ENCODE results near the gene LGI4.

Gene LGI4

DNA sequence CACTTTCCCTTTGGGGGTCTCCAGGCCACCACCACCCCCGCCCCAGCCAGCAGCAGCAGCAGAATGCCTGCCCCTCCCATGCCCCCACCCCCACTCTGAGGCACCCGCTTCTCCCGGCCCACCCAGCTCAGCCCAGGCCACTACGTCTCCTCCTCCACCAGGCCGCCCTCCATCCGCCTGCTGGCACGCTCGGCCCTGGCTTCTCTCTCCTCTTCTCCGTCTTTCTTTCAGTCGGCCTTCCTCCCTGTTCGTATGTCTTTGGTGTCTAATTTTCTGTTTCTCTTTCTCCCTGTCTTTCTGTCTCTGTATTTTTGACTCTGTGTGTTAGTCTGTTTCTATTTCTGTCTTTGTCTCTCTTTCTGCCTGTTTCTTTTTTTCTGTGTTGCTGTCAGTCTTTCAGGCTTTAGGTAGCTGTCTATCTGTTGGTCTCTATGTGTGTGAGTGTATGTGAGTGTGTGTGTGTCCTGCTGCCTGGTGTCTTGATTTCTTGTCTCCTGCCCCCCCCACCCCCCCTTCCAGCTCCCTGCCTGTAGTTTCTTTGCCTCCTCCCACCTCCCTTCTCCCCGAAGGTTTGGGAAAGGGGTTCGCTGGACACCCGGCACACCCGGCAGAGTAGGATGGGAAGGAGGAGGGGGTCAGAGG lies at the start of gene LGI4:
Gene LGI4, minus strand, starts transcription at position 459 of the 642 bp plus-strand sequence. Its CDS starts 379 bp downstream, at position 80.
- no peak for DNase-seq (ENCODE audit: low spot score)

DNA sequence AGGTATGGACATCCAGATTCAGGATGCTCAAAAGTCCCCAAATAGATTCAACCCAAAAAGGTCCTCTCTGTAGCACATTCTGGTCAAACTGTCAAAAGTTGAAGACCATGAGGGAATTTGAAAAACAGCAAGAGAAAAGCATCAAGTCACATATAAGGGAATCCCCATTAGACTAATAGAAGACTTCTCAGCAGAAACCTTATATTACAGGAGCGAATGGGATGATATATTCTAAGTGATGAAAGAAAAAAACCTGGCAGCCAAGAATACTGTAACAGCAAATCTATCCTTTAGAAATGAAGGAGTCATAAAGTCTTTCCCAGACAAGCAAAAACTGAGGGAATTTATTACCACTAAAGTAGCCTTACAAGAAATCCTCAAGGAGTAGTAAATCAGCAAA lies 49.4 kb upstream of the LGI4 start:
- no peak for DNase-seq (ENCODE audit: low spot score)

DNA sequence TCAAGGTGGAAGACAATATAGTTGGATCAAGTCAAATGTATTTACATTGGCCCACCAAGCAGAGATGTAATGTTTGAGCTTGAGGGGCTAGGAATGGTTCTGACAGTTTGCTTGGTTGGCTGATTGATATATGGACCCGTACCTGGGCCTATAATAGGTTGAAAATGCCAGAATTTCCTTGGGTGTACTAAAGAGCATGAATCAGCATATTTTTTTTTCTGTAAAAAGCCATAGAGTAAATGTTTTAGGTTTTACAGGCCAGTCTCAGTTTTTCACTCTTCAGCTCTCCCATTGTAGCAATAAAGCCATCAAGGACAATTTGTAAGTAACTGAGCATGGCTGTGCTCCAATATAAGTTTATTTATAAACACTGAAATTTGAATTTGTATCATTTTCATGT lies 46.5 kb upstream of the LGI4 start:
- no peak for DNase-seq (ENCODE audit: low spot score)

GRCh38 chr19:35179830-35180229 lies 45.0 kb upstream of the LGI4 start:
- DNase-seq (ENCODE audit: low spot score) = no peak

DNA sequence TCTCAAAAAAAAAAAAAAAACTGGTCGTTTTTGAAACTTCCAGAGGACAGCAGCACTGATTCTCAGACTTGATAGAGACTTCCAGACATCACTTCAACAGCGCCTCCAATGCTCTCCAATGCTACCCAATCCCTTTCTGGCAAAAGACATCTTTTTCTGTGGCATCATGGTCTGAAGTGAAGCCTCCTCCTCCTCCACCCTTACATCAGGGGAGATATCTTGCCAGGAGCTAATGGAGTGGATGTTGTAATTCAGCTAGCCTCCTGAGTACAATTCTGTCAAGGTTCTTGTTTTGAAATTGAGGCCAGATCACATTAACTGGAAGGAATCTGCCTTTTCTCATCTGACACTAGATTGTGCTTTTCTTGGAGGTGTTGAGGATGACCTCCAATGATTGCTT lies 43.8 kb upstream of the LGI4 start:
- DNase-seq (ENCODE audit: low spot score) = no peak

DNA sequence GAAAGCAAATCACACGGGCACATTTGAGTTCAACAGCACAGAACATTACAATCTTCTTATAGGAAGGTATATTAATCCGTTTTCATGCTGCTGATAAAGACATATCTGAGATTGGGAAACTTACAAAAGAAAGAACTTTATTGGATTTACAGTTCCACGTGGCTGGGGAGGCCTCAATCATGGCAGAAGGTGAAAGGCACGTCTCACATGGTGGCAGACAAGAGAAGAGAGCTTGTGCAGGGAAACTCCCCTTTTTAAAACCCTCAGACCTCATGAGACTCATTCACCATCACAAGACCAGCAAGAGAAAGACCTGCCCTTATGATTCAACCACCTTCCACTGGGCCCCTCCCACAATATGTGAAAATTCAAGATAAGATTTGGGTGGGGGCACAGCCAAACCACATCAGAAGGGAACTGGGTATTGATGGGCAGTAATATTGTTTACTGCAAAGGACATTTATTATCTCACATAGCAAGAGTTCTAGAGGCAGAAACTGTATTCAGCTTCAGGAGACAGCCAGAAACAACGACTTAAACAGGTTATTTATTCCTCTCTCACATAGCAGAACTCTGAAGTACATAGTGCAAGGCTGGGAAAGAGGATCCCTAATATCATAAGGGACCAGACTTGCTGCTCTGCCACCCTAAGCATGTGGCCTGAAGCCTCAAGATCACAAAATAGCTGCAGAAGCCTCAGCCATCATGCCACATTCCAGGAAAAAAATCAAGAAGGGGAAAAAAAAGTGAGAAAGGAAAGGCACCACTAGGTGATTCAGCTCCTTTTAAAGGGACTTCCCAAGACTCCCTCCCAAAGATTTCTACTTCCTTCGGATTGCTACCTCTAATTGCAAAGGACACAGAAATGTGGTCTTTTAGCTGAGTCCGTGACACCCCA lies 42.8 kb upstream of the LGI4 start:
- peak; percentile 25 for DNase-seq (ENCODE audit: low spot score)

DNA sequence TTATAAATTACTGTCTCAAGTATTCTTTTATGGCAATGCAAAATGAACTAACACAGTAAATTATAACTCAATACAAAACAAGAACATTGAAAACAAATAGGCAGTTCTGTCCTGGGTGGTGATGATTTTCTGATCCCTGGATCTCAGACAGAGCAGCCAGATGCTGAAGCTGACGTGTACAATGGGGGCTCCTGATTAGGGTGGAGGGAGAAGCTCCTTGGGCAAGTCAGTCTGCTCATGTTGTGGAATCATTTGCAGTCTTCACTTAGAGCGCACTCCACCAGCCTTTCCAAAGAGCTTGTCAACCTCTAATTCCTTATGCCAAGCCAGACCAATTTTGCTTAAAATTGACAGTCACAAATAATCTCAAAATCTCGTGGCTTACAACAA lies 41.3 kb upstream of the LGI4 start:
- DNase-seq (ENCODE audit: low spot score) = no peak

DNA sequence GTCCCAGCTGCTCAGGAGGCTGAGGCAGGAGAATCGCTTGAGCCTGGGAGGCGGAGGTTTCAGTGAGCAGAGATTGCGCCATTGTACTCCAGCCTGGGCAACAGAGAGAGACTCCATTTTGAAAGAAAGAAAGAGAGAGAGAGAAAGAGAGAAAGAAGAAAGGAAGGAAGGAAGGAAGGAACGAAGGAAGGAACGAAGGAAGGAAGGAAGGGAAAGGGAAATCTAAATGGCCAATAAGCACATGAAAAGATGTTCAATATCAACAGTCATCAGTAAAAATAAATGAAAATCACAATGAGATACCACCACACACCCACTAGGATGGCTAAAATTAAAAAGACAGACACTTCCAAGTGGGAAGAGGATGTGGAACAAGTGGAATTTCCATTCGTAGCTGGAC lies 39.4 kb upstream of the LGI4 start:
- DNase-seq (ENCODE audit: low spot score) = no peak

GRCh38 chr19:35171730-35172129 lies 36.9 kb upstream of the LGI4 start:
- no peak for DNase-seq (ENCODE audit: low spot score)

DNA sequence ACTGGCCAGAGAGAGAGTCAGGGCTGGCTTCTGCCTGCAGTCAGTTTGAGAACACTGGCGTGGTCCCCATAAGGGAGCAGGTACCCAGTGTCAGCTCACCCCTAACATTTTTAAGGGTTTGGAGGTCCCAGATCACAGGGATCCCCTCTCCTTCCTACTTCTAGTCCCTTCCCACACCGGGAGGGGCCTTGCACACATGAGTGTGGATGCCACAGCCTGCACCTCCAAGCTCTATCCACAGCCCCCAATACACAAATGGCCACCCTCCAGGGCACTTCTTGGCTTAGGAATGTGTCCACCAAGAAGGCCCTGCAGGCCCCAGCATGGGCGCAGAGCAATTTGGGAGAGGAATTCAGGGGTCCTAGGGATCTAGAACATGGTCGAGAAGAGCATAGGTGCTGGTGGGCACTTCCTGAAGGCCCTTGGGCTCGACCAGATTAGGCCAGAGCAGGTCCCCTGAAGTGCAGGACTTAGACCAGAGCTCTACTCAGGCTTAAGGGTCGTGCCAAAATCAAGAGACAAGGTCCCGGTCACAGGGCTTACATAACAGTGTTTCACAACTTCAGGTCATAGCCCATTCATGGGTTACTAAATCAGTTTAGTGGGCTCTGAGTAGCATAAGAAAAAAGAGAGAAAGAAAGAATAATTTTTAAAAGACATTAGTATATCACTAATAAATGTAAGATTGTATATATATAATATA lies 35.7 kb upstream of the LGI4 start:
- DNase-seq (ENCODE audit: low spot score) = no peak

DNA sequence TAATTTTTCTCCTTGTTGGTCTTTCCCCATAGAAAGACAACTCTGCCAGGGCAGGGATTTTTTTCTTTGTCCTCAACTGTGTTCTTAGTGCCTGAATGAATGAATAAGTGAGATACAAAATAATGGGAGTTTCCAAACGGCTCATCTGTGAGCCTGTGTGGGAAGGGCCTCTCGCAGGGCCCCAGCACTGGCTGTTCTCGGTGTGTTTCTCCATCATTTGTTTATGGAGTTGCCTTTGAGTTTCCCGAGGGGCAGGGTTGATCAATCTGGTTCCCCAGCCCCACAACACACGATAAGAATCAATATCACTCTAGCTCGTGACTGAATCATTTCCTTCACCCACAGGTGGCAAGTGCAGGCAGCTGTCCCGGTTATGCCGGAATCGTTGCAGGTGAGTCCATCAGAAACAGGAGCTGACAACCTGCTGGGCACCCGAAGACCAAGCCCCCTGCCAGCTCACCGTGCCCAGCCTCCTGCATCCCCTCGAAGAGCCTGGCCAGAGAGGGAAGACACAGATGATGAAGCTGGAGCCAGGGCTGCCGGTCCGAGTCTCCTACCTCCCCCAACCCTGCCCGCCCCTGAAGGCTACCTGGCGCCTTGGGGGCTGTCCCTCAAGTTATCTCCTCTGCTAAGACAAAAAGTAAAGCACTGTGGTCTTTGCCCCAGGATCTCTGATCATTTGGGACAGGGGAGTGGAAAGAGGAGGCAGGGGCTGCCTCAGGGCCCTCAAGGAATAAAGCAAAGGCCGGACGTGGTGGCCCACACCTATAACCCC lies 34.5 kb upstream of the LGI4 start:
- no peak for DNase-seq (ENCODE audit: low spot score)

DNA sequence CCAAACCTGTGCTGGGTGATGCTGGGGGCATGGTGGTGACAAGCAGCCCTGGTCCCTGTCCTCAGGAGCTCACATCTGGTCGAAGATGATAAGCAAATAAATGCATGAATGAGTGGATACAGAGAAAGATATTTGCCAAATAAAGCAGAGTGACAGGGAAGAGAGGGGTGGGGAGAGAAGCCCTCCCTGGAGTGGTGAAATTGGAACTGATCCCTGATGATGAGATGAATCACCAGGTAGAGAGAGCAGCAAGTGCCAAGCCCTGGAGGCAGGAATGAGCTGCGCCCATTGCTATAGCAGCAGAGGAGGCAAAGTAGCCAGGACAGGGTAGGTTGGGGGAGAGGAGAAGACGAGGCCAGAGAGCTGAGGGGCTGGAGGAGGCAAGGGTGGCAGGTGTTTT lies 33.3 kb upstream of the LGI4 start:
- DNase-seq (ENCODE audit: low spot score) = no peak

GRCh38 chr19:35167251-35168119 lies 32.6 kb upstream of the LGI4 start:
- DNase-seq (ENCODE audit: low spot score) = no peak

- no peak for DNase-seq (ENCODE audit: low spot score)
Observed at GRCh38 chr19:35166100-35167063, 31.5 kb upstream of the LGI4 start.

GRCh38 chr19:35165200-35166058 lies 30.6 kb upstream of the LGI4 start:
- no peak for DNase-seq (ENCODE audit: low spot score)

GRCh38 chr19:35164418-35164817 lies 29.6 kb upstream of the LGI4 start:
- DNase-seq (ENCODE audit: low spot score) = no peak

DNA sequence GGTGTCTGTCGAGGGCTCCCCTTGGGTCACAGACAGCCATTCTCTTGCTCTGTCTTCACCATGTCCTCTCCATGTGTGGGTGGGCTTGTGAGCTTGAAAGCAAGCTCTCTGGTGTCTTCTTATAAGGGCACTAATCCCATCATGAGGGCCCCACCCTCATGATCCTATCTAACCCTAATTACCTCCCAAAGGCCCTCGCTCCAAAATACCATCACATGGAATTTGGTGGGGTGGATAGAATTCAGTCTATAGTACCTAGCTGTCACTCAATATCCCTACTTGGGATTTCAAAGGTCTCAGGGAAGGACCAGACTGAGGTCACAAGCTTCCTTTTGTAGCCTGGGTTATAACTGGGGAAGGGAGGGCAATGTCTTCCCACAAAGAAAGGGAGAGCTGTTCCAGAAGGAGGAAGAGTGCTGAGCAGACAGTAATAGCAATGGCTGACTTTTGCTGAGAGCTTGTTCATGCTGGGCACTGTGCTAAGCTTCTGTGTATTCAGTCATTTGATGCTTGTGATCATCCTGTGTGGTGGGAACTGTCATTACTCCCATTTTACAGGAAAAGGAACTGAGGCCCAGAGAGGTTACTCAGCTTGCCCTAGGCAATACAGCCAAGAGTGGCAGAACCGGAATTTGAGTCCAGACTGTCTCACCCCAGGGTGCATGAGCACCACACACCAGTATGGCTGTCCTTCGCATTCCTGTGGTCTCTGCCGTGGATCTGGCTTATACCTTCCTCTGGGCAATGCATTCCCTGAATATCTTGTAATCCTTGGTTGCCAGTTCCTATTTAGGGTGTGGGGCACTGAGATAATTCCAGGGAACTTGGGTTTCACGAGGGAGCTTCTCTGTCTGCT lies 27.8 kb upstream of the LGI4 start:
- no peak for DNase-seq (ENCODE audit: low spot score)

GRCh38 chr19:35161434-35161743 lies 26.5 kb upstream of the LGI4 start:
- DNase-seq (ENCODE audit: low spot score) = no peak
